RCC 7860 (cell line): ENCODE results near the gene GPR152.

Experiments used
- DNase-seq: peaks from one replicate; pipeline ENCODE4 v3.0.0-alpha.2; 2015; ENCODE audit warnings: low spot score
- FAIRE-seq: peaks from 2 replicates; lab custom pipeline; 2012; peaks lifted over from hg19 to GRCh38; lab: Jason Lieb, UNC

GPR152 gene

GRCh38 chr11:67401495-67402191, 50.9 kb downstream of the GPR152 start, which contains the start of gene PPP1CA:
TSS of gene PPP1CA (minus strand) at chr11:67401858. CDS start at chr11:67401782, 76 bp downstream.
- no peak for FAIRE-seq
- peak; percentile 67 for DNase-seq
